A549 (cell line): ENCODE results near the gene MCOLN1. TPM values are rescaled to one million over a fixed set of nuclear protein-coding genes. Genes with fewer than 3 reads are reported as not detected.

ENCODE experiments used
- ATAC-seq, 2 experiments: fragments of 200-7000 bp in 1 of 2; fragments of >200 bp in 1 of 2; cut with Nextera tagmentation in 1 of 2; cut with Tn5 transposase in 1 of 2; 3 replicates each; pipeline versions ENCODE4 v1.8.0 to v1.9.1; 2018 to 2020; ENCODE audit warnings: mild to moderate bottlenecking in 1 of 2, moderate library complexity in 1 of 2
- CTCF ChIA-PET: fragments of 300-600 bp; sonication (Branson Sonifier 250); formaldehyde crosslinking; extraction: SDS; loops from one replicate; lab custom pipeline; 2021; ENCODE audit warnings: antibody characterized with exemption, inconsistent platforms; lab: Yijun Ruan, JAX
- POLR2A ChIA-PET: fragments of 350-600 bp; formaldehyde crosslinking; extraction: SDS; loops from one replicate; lab custom pipeline; 2021; ENCODE audit warnings: antibody characterized with exemption, inconsistent platforms; lab: Yijun Ruan, JAX
- DNase-seq, 2 experiments: peaks; one replicate each; pipeline versions ENCODE4 v3.0.0 to v3.0.0-alpha.2; 2011 to 2016; ENCODE audit warnings: low read depth in 1 of 2, low spot score in 1 of 2
- FAIRE-seq: peaks from 2 replicates; lab custom pipeline; 2011; peaks lifted over from hg19 to GRCh38; lab: Jason Lieb, UNC
- H3K27ac ChIP-seq, 2 experiments: fragments of >200 bp; sonication (Bioruptor Twin); formaldehyde crosslinking; 3 replicates each; pipeline ENCODE4 v1.5.1; 2016 to 2017
- H3K4me1 ChIP-seq: fragments of >200 bp; sonication (Bioruptor Twin); formaldehyde crosslinking; 3 replicates; pipeline ENCODE4 v1.6.1; 2016
- H3K4me2 ChIP-seq: fragments of >200 bp; sonication (Bioruptor Twin); formaldehyde crosslinking; 3 replicates; pipeline ENCODE4 v1.6.1; 2016
- H3K4me3 ChIP-seq: fragments of >200 bp; sonication (Bioruptor Twin); formaldehyde crosslinking; 3 replicates; pipeline ENCODE4 v1.5.1; 2016
- H3K9me3 ChIP-seq: fragments of >200 bp; sonication (Bioruptor Twin); formaldehyde crosslinking; 3 replicates; pipeline ENCODE4 v1.6.1; 2016
- CBX2 ChIP-seq: fragments of 200-600 bp; sonication (generic); IDR thresholded peaks from 2 replicates; pipeline ENCODE4 v1.6.1; 2016; ENCODE audit warnings: low read depth, mild to moderate bottlenecking, borderline replicate concordance
- CHD4 ChIP-seq: fragments of 200-600 bp; sonication (generic); IDR thresholded peaks from 2 replicates; pipeline ENCODE4 v1.6.1; 2016; ENCODE audit warnings: antibody characterized with exemption, mild to moderate bottlenecking, borderline replicate concordance
- FOSL2 ChIP-seq, 2 experiments: fragments of 450-650 bp in 1 of 2; fragments of >200 bp in 1 of 2; sonication (Bioruptor Twin) in 1 of 2; formaldehyde crosslinking; IDR thresholded peaks; 2 replicates each; pipeline versions ENCODE4 v1.5.0 to v1.6.1; 2016 to 2020; ENCODE audit warnings: mild to moderate bottlenecking in 1 of 2, moderate library complexity in 1 of 2
- GATA3 ChIP-seq: IDR thresholded peaks from 2 replicates; pipeline ENCODE4 v1.6.1; 2012; ENCODE audit warnings: borderline replicate concordance
- HOXB13 ChIP-seq: fragments of 250-450 bp; sonication (Bioruptor Pico); IDR thresholded peaks from 2 replicates; pipeline ENCODE4 v1.5.0; 2020; ENCODE audit warnings: low read depth, mild to moderate bottlenecking, moderate library complexity
- JUN ChIP-seq, 2 experiments: fragments of >200 bp; sonication (Bioruptor Twin); formaldehyde crosslinking; IDR thresholded peaks; 2 replicates in 1 of 2; 3 replicates in 1 of 2; pipeline ENCODE4 v1.6.1; 2016 to 2017
- KDM1A ChIP-seq: fragments of 200-600 bp; sonication (generic); IDR thresholded peaks from 2 replicates; pipeline ENCODE4 v1.6.1; 2016; ENCODE audit warnings: low read depth, mild to moderate bottlenecking
- KDM5A ChIP-seq: fragments of 200-600 bp; sonication (generic); IDR thresholded peaks from 2 replicates; pipeline ENCODE4 v1.6.1; 2016; ENCODE audit warnings: antibody characterized with exemption, mild to moderate bottlenecking
- MAFK ChIP-seq: fragments of 450-650 bp; IDR thresholded peaks from 2 replicates; pipeline ENCODE4 v1.6.1; 2014; ENCODE audit not compliant: partially characterized antibody
- PHF8 ChIP-seq: fragments of 200-600 bp; sonication (generic); IDR thresholded peaks from 2 replicates; pipeline ENCODE4 v1.6.1; 2016; ENCODE audit warnings: low read depth, mild to moderate bottlenecking, antibody characterized with exemption, moderate library complexity, borderline replicate concordance
- POLR2A ChIP-seq: IDR thresholded peaks from 2 replicates; pipeline ENCODE4 v1.6.1; 2012; ENCODE audit warnings: mild to moderate bottlenecking, low read length
- POLR2AphosphoS2 ChIP-seq: conservative IDR thresholded peaks from 2 replicates; pipeline ENCODE4 v1.6.1; 2012; ENCODE audit warnings: low read length, improper control_type of control experiment, inconsistent platforms
- RAD21 ChIP-seq, 2 experiments: fragments of >200 bp in 1 of 2; sonication (Bioruptor Twin) in 1 of 2; formaldehyde crosslinking in 1 of 2; IDR thresholded peaks in 1 of 2; conservative IDR thresholded peaks in 1 of 2; 2 replicates in 1 of 2; 3 replicates in 1 of 2; pipeline ENCODE4 v1.6.1; 2012 to 2018; ENCODE audit warnings: inconsistent platforms in 1 of 2
- RARB ChIP-seq: fragments of 250-450 bp; sonication (Bioruptor Pico); IDR thresholded peaks from 2 replicates; pipeline ENCODE4 v1.8.0; 2021; ENCODE audit warnings: mild to moderate bottlenecking, moderate library complexity
- RCOR1 ChIP-seq: fragments of 150-350 bp; IDR thresholded peaks from 2 replicates; pipeline ENCODE4 v1.6.1; 2014; ENCODE audit warnings: antibody characterized with exemption, low read length, low read depth
- RFX5 ChIP-seq: fragments of 450-650 bp; IDR thresholded peaks from 2 replicates; pipeline ENCODE4 v1.7.1; 2014; ENCODE audit warnings: antibody characterized with exemption, mild to moderate bottlenecking, moderate library complexity
- ZC3H11A ChIP-seq: fragments of 450-650 bp; IDR thresholded peaks from 2 replicates; pipeline ENCODE4 v1.6.1; 2014; ENCODE audit warnings: antibody characterized with exemption, mild to moderate bottlenecking
- ZFP36 ChIP-seq: fragments of 450-650 bp; IDR thresholded peaks from 2 replicates; pipeline ENCODE4 v1.6.1; 2014; ENCODE audit warnings: borderline replicate concordance; ENCODE audit not compliant: partially characterized antibody
- ZNF302 ChIP-seq: fragments of 250-450 bp; sonication (Bioruptor Pico); IDR thresholded peaks from 2 replicates; pipeline ENCODE4 v1.9.0; 2021; ENCODE audit warnings: inconsistent platforms, mild to moderate bottlenecking, moderate library complexity
- ZSCAN20 ChIP-seq: fragments of 250-450 bp; sonication (Bioruptor Pico); IDR thresholded peaks from 2 replicates; pipeline ENCODE4 v1.8.0; 2022; ENCODE audit warnings: mild to moderate bottlenecking, moderate library complexity
- WGBS: methylation state at CpG from one replicate; pipeline ENCODE4 v1.1.6; 2017; ENCODE audit errors: missing lambda C conversion rate; 5-methylcytosine and 5-hydroxymethylcytosine counted together
- polyA plus RNA-seq, 4 experiments: library from polyadenylated mRNA; depleted of rRNA in 3 of 4; stranded (reverse); fragments of >200 nt; fragmentation: RNase III in 1 of 4; extraction: RNeasy Plus Mini Kit Qiagen cat#74134 plus additional on column Dnase treatment in 1 of 4; gene quantifications; 2 replicates in 3 of 4; 3 replicates in 1 of 4; pipeline ENCODE4 v1.2.3, GENCODE V29; 2011 to 2017
- TF ChIP-seq, protein P1 (sequence below): fragments of >200 bp; sonication (Bioruptor Twin); formaldehyde crosslinking; IDR thresholded peaks from 3 replicates; pipeline ENCODE4 v1.6.1; 2016
- TF ChIP-seq, protein P2 (sequence below): IDR thresholded peaks from 2 replicates; pipeline ENCODE4 v1.6.1; 2012
- TF ChIP-seq, protein P3 (sequence below): fragments of 200-600 bp; sonication (generic); IDR thresholded peaks from 2 replicates; pipeline ENCODE4 v1.6.1; 2016; ENCODE audit warnings: antibody characterized with exemption, mild to moderate bottlenecking, moderate library complexity
- TF ChIP-seq, protein P4 (sequence below): fragments of 250-450 bp; sonication (Bioruptor Pico); IDR thresholded peaks from 2 replicates; pipeline ENCODE4 v1.5.0; 2020; ENCODE audit warnings: low read depth, mild to moderate bottlenecking, moderate library complexity
- TF ChIP-seq, protein P5 (sequence below): IDR thresholded peaks from 2 replicates; pipeline ENCODE4 v1.6.1; 2012
- TF ChIP-seq, protein P6 (sequence below): IDR thresholded peaks from 2 replicates; pipeline ENCODE4 v1.6.1; 2012; ENCODE audit warnings: low read depth, borderline replicate concordance

The MCOLN1 gene
- polyA plus RNA-seq, 2 of the 4 experiments (the other 2 are of a cell fraction): 13.1 to 13.4 TPM

DNA sequence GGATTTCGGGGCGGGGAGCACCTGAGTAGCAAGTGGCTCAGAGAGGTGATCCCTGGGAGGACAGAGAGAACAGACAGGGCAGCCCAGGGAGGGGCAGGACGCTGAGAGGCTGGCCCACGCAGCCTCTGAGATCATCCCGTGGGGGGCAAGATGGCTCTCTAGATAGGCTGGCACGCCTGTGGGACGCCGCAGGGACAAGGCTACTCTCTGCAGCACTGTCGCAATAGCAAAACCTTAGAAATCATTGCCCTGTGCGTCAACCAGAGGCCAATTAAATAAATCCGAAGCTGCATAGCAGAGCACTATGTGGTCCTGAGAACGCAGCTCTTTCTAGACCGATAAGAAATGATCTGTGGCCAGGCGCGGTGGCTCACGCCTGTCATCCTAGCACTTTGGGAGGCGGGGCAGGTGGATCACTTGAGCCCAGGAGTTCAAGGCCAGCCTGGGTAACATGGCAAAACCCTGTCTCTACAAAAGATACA, 38.7 kb upstream of the MCOLN1 start:
- 0 out of 6 replicates have a peak, but pooled peaks of 1 of the 2 experiments have one; percentile 9 for ATAC-seq
- H3K4me1 ChIP-seq: no peaks in the 10 kb centered on the region
- no peak overlapping the region for H3K4me2 ChIP-seq
- FAIRE-seq: no peak
- H3K9me3 ChIP-seq: no peaks in the 10 kb centered on the region
- POLR2A ChIA-PET: no interaction called here
- WGBS: 90% methylated on average over 17 of the region's 17 CpGs
- no peak overlapping the region for H3K4me3 ChIP-seq
- no peak for TF ChIP-seq PHF8
- TF ChIP-seq, protein P1, sequence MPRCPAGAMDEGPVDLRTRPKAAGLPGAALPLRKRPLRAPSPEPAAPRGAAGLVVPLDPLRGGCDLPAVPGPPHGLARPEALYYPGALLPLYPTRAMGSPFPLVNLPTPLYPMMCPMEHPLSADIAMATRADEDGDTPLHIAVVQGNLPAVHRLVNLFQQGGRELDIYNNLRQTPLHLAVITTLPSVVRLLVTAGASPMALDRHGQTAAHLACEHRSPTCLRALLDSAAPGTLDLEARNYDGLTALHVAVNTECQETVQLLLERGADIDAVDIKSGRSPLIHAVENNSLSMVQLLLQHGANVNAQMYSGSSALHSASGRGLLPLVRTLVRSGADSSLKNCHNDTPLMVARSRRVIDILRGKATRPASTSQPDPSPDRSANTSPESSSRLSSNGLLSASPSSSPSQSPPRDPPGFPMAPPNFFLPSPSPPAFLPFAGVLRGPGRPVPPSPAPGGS: no peak
- no peak for TF ChIP-seq CBX2
- no peak for DNase-seq
- CTCF ChIA-PET: interaction anchor here (1.1 kb wide), 1 partner anchor 13 kb away, joined by 3 read pairs; no protein-coding TSS in a partner anchor
- no peak overlapping the region for H3K27ac ChIP-seq

DNA sequence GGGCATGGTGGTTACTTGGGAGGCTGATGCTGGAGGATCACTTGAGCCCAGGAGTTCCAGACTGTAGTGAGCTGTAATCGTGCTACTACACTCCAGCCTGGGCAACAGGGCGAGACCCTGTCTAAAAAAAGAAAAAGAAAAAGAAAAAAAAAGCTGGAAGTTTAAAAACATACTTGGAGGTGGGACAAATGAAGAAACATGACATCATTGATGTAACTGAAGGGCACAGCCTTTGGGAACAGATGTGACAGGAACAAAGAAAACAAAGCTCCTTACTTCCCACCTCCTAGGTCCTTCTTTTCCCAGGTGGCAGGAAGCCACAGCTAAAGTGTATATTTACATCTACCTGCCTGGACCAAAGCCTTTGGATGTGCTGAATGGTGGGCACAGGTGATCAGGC, 35.5 kb upstream of the MCOLN1 start:
- CTCF ChIA-PET: interaction anchor here (1.3 kb wide), 1 partner anchor 10 kb away, joined by 3 read pairs; a partner anchor contains a TSS

DNA sequence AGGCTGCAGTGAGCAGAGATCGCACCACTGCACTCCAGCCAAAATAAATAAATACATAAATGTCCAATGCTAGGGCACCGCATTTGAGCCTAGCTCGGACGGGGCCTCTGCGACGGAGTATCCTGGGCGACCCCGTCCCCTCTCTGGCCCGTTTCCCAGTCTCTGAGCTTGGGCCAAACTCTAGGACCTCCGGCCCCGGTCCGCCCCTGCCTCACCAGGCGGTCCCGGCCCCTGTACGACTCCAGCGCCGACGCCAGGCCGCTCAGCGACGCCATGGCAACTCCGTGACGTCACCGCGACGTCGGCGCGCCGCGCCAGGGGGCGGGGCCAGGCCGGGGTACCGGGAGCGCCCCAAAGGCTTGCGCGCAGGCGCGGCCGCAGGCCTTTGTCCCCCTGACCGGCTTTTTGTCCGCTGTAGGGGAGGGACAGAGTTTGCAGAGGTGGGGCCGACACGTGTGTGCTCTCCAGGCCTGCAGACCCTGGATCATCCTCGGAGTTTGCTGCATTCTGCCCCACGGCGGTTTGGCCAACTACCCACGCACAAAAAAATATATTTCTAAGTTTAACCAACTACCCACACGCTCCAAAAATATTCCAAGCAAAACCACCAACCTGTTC, 33.6 kb upstream of the MCOLN1 start, which contains the start of gene PEX11G:
Gene PEX11G (minus strand): TSS at position 300 of the 618 bp plus-strand sequence. CDS start 25 bp downstream, at position 275.
- H3K9me3 ChIP-seq: no peaks in the 10 kb centered on the region
- peak; percentile 83 to 93 for DNase-seq
- H3K27ac ChIP-seq: peak within 1 kb of the TSS; percentile 84 to 94
- H3K4me3 ChIP-seq: peak within 1 kb of the TSS; percentile 62
- CTCF ChIA-PET: interaction anchor here (0.8 kb wide), 1 partner anchor 23 kb away, joined by 3 read pairs; no protein-coding TSS in a partner anchor
- FAIRE-seq: no peak
- 5% methylated on average over 10 of the region's 49 CpGs for WGBS
- H3K4me1 ChIP-seq: peaks cover 7% of the 10 kb centered on the region
- H3K4me2 ChIP-seq: peak within 1 kb of the TSS; percentile 80
- POLR2A ChIA-PET: interaction anchor here (0.8 to 1.1 kb wide), 2 partner anchors 9 to 31 kb away, joined by 3 read pairs; a partner anchor contains a TSS
- peak; percentile 94 to 96 for ATAC-seq
- TF ChIP-seq CBX2: no peak
- no peak for TF ChIP-seq FOSL2 (IDR thresholded peaks at IDR 0.05)
- peak; percentile 45; the same call in 1 of the 2 replicates for TF ChIP-seq FOSL2 (CRISPR knock-in tag; IDR thresholded peaks at IDR 0.05)
- peak; percentile 39 to 79; a peak in 4 of 5 replicates for TF ChIP-seq JUN (IDR thresholded peaks at IDR 0.05)
- TF ChIP-seq KDM1A: no peak
- TF ChIP-seq ZSCAN20 (CRISPR knock-in tag): no peak
- TF ChIP-seq RFX5: peak; percentile 76
- TF ChIP-seq, protein P2, sequence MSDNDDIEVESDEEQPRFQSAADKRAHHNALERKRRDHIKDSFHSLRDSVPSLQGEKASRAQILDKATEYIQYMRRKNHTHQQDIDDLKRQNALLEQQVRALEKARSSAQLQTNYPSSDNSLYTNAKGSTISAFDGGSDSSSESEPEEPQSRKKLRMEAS: peak; percentile 74
- TF ChIP-seq ZFP36: no peak
- no peak for TF ChIP-seq MAFK
- TF ChIP-seq, protein P1: peak; percentile 61; the same call in 1 of the 3 replicates
- TF ChIP-seq, protein P3, sequence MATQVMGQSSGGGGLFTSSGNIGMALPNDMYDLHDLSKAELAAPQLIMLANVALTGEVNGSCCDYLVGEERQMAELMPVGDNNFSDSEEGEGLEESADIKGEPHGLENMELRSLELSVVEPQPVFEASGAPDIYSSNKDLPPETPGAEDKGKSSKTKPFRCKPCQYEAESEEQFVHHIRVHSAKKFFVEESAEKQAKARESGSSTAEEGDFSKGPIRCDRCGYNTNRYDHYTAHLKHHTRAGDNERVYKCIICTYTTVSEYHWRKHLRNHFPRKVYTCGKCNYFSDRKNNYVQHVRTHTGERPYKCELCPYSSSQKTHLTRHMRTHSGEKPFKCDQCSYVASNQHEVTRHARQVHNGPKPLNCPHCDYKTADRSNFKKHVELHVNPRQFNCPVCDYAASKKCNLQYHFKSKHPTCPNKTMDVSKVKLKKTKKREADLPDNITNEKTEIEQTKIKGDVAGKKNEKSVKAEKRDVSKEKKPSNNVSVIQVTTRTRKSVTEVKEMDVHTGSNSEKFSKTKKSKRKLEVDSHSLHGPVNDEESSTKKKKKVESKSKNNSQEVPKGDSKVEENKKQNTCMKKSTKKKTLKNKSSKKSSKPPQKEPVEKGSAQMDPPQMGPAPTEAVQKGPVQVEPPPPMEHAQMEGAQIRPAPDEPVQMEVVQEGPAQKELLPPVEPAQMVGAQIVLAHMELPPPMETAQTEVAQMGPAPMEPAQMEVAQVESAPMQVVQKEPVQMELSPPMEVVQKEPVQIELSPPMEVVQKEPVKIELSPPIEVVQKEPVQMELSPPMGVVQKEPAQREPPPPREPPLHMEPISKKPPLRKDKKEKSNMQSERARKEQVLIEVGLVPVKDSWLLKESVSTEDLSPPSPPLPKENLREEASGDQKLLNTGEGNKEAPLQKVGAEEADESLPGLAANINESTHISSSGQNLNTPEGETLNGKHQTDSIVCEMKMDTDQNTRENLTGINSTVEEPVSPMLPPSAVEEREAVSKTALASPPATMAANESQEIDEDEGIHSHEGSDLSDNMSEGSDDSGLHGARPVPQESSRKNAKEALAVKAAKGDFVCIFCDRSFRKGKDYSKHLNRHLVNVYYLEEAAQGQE: no peak
- TF ChIP-seq GATA3: no peak
- TF ChIP-seq POLR2A: peak; percentile 73

More for the DNA sequence above, 35.5 kb upstream of the MCOLN1 start:
- Histone ChIP-seq H3K9me3 (no peaks in the 10 kb centered on the region), H3K27ac (no peak overlapping the region), H3K4me2 (no peak overlapping the region), H3K4me1 (peaks cover 7% of the 10 kb centered on the region), H3K4me3 (no peak overlapping the region)
- POLR2A ChIA-PET: no interaction called here
- FAIRE-seq (no peak), DNase-seq (no peak), ATAC-seq (no peak)
- WGBS: 72% methylated on average over 2 of the region's 2 CpGs
- no peak for TF ChIP-seq RAD21 (conservative IDR thresholded peaks at IDR 0.05 in 1 of 2, IDR thresholded peaks at IDR 0.05 in 1 of 2)
- no peak for TF ChIP-seq POLR2AphosphoS2
- no peak for TF ChIP-seq HOXB13
- TF ChIP-seq, protein P4, sequence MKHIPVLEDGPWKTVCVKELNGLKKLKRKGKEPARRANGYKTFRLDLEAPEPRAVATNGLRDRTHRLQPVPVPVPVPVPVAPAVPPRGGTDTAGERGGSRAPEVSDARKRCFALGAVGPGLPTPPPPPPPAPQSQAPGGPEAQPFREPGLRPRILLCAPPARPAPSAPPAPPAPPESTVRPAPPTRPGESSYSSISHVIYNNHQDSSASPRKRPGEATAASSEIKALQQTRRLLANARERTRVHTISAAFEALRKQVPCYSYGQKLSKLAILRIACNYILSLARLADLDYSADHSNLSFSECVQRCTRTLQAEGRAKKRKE (CRISPR knock-in tag): no peak
- no peak for TF ChIP-seq ZNF302 (CRISPR knock-in tag)
- no peak for TF ChIP-seq ZC3H11A
- no peak for TF ChIP-seq KDM5A
- TF ChIP-seq, protein P5, sequence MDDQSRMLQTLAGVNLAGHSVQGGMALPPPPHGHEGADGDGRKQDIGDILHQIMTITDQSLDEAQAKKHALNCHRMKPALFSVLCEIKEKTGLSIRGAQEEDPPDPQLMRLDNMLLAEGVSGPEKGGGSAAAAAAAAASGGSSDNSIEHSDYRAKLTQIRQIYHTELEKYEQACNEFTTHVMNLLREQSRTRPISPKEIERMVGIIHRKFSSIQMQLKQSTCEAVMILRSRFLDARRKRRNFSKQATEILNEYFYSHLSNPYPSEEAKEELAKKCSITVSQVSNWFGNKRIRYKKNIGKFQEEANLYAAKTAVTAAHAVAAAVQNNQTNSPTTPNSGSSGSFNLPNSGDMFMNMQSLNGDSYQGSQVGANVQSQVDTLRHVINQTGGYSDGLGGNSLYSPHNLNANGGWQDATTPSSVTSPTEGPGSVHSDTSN: no peak
- TF ChIP-seq, protein P6, sequence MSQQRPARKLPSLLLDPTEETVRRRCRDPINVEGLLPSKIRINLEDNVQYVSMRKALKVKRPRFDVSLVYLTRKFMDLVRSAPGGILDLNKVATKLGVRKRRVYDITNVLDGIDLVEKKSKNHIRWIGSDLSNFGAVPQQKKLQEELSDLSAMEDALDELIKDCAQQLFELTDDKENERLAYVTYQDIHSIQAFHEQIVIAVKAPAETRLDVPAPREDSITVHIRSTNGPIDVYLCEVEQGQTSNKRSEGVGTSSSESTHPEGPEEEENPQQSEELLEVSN: no peak
- TF ChIP-seq CHD4: no peak
- no peak for TF ChIP-seq RCOR1
- TF ChIP-seq RARB (CRISPR knock-in tag): no peak
- no peak for TF ChIP-seq MAFK
